ENCODE data around the gene KLK15. TPM values are rescaled to one million over a fixed set of nuclear protein-coding genes. Genes with fewer than 3 reads are reported as not detected.

KLK15 gene
- total RNA-seq, 1 donor from 2014 or later: not detected

- peaks cover 57% of the 10 kb centered on the region for H3K27me3 Mint-ChIP-seq
- H3K4me3 Mint-ChIP-seq (ENCODE audit: low read depth): no peak overlapping the region
- no peak for TF ChIP-seq CTCF (IDR thresholded peaks at IDR 0.05; ENCODE audit: unreplicated experiment)
- no peaks in the 10 kb centered on the region for H3K9me3 Mint-ChIP-seq (ENCODE audit: low read depth)
- no peak for DNase-seq (ENCODE audit: low spot score, unreplicated experiment)
- peak overlapping the region; percentile 39 for H3K27ac Mint-ChIP-seq
- peaks cover 5% of the 10 kb centered on the region for H3K4me1 Mint-ChIP-seq (ENCODE audit: low read depth)
- H3K36me3 Mint-ChIP-seq (ENCODE audit: insufficient read depth): no peaks in the 10 kb centered on the region
Observed at GRCh38 chr19:50837300-50837699, 3.9 kb upstream of the KLK15 start.

- Mint-ChIP-seq H3K9me3 (ENCODE audit: low read depth) (no peaks in the 10 kb centered on the region), H3K4me1 (ENCODE audit: low read depth) (peaks cover 5% of the 10 kb centered on the region), H3K4me3 (ENCODE audit: low read depth) (peak overlapping the region; percentile 85), H3K36me3 (ENCODE audit: insufficient read depth) (no peaks in the 10 kb centered on the region), H3K27ac (peak overlapping the region; percentile 63), H3K27me3 (peaks cover 51% of the 10 kb centered on the region)
- no peak for DNase-seq (ENCODE audit: low spot score, unreplicated experiment)
- no peak for TF ChIP-seq CTCF (IDR thresholded peaks at IDR 0.05; ENCODE audit: unreplicated experiment)
Observed at GRCh38 chr19:50836543-50837195, 3.3 kb upstream of the KLK15 start.

- H3K27ac Mint-ChIP-seq: peak overlapping the region; percentile 63
Observed at GRCh38 chr19:50835785-50836542, 2.6 kb upstream of the KLK15 start.

GRCh38 chr19:50835103-50835784 is 1.9 kb upstream of the KLK15 start:
- TF ChIP-seq CTCF (IDR thresholded peaks at IDR 0.05; ENCODE audit: unreplicated experiment): no peak
- no peaks in the 10 kb centered on the region for H3K9me3 Mint-ChIP-seq (ENCODE audit: low read depth)
- peak overlapping the region; percentile 85 for H3K4me3 Mint-ChIP-seq (ENCODE audit: low read depth)
- H3K36me3 Mint-ChIP-seq (ENCODE audit: insufficient read depth): no peaks in the 10 kb centered on the region
- DNase-seq (ENCODE audit: low spot score, unreplicated experiment): no peak
- peaks cover 5% of the 10 kb centered on the region for H3K4me1 Mint-ChIP-seq (ENCODE audit: low read depth)
- H3K27me3 Mint-ChIP-seq: peaks cover 46% of the 10 kb centered on the region
- H3K27ac Mint-ChIP-seq: no peak overlapping the region

More at GRCh38 chr19:50835785-50836542, 2.6 kb upstream of the KLK15 start:
- H3K36me3 Mint-ChIP-seq (ENCODE audit: insufficient read depth): no peaks in the 10 kb centered on the region
- H3K27me3 Mint-ChIP-seq: peaks cover 51% of the 10 kb centered on the region
- H3K9me3 Mint-ChIP-seq (ENCODE audit: low read depth): no peaks in the 10 kb centered on the region
- DNase-seq (ENCODE audit: low spot score, unreplicated experiment): peak; percentile 93
- peak overlapping the region; percentile 85 for H3K4me3 Mint-ChIP-seq (ENCODE audit: low read depth)
- H3K4me1 Mint-ChIP-seq (ENCODE audit: low read depth): peaks cover 5% of the 10 kb centered on the region
- TF ChIP-seq CTCF (IDR thresholded peaks at IDR 0.05; ENCODE audit: unreplicated experiment): peak; percentile 8

- Mint-ChIP-seq H3K4me1 (ENCODE audit: low read depth) (peaks cover 5% of the 10 kb centered on the region), H3K36me3 (ENCODE audit: insufficient read depth) (no peaks in the 10 kb centered on the region), H3K27ac (no peak overlapping the region), H3K27me3 (peaks cover 48% of the 10 kb centered on the region), H3K9me3 (ENCODE audit: low read depth) (no peaks in the 10 kb centered on the region), H3K4me3 (ENCODE audit: low read depth) (peak overlapping the region; percentile 21)
- DNase-seq (ENCODE audit: low spot score, unreplicated experiment): no peak
- no peak for TF ChIP-seq CTCF (IDR thresholded peaks at IDR 0.05; ENCODE audit: unreplicated experiment)
Observed at GRCh38 chr19:50833802-50834167, 411 bp upstream of the KLK15 start.
